ENCODE measurements around the gene SLX9.

- TF ChIP-seq EZH2 (IDR thresholded peaks at IDR 0.05; ENCODE audit: insufficient read depth, poor library complexity, severe bottlenecking), result no peak
- TF ChIP-seq EZH2phosphoT487 (IDR thresholded peaks at IDR 0.05; ENCODE audit: insufficient read depth, low read depth), result no peak
Observed at GRCh38 chr21:44910229-44911067, 29.4 kb upstream of the SLX9 start.

Measured in GM23248 (cell line).